Measurements from ENCODE around the gene PHC3.

Gene PHC3

DNA sequence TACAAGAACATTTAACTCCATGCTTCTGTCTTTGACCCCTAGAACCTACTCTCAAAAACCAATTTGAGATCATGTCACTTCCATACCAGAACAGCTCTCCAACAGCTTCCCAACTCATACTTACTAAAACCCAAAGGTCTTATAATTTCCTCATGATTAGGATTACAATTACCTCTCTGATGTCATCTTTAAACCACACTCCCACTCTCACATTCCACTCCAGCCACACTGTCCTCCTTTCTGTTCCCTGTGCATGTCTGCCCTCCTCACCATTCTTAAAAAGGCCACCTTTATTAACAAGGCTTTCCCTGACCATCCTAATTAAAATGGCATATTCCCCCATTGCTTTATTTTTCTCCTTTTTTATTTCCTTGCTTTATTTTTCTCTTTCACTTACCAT, 18.9 kb downstream of the PHC3 start:
- TF ChIP-seq, protein P1, sequence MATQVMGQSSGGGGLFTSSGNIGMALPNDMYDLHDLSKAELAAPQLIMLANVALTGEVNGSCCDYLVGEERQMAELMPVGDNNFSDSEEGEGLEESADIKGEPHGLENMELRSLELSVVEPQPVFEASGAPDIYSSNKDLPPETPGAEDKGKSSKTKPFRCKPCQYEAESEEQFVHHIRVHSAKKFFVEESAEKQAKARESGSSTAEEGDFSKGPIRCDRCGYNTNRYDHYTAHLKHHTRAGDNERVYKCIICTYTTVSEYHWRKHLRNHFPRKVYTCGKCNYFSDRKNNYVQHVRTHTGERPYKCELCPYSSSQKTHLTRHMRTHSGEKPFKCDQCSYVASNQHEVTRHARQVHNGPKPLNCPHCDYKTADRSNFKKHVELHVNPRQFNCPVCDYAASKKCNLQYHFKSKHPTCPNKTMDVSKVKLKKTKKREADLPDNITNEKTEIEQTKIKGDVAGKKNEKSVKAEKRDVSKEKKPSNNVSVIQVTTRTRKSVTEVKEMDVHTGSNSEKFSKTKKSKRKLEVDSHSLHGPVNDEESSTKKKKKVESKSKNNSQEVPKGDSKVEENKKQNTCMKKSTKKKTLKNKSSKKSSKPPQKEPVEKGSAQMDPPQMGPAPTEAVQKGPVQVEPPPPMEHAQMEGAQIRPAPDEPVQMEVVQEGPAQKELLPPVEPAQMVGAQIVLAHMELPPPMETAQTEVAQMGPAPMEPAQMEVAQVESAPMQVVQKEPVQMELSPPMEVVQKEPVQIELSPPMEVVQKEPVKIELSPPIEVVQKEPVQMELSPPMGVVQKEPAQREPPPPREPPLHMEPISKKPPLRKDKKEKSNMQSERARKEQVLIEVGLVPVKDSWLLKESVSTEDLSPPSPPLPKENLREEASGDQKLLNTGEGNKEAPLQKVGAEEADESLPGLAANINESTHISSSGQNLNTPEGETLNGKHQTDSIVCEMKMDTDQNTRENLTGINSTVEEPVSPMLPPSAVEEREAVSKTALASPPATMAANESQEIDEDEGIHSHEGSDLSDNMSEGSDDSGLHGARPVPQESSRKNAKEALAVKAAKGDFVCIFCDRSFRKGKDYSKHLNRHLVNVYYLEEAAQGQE (IDR thresholded peaks at IDR 0.05; ENCODE audit: low read depth) = no peak
- TF ChIP-seq TAF1 (IDR thresholded peaks at IDR 0.05; ENCODE audit: low read depth) = no peak

- TF ChIP-seq RAD21 (IDR thresholded peaks at IDR 0.05; ENCODE audit: low read depth) = no peak
- TF ChIP-seq EP300 (IDR thresholded peaks at IDR 0.05; ENCODE audit: borderline replicate concordance) = no peak
- no peak for TF ChIP-seq USF1 (IDR thresholded peaks at IDR 0.05)
Measured at GRCh38 chr3:170162052-170162451, 19.5 kb downstream of the PHC3 start.

DNA sequence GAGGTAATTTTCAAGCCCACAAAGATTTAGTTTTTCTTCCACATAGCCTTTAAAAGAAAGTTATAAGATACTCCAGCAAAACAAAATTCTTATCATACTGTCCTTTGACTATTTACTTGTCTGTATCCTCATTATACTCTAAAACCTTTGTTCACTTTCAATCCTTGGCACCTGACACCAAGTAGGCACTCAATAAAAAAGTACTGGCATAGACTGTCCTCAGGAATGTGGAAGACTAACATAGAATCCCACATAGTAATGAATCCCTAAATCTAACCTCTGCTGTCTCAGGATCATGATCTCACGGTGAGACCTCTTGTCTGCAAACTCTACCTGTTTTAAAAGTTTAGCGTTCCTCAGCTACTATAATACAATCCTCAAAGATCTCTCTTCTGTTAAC, 21.6 kb downstream of the PHC3 start:
- TF ChIP-seq TEAD4 (IDR thresholded peaks at IDR 0.05) (no peak), TAF1 (IDR thresholded peaks at IDR 0.05; ENCODE audit: low read depth) (no peak), USF1 (IDR thresholded peaks at IDR 0.05) (no peak), ZBTB7A (IDR thresholded peaks at IDR 0.05; ENCODE audit: low read depth) (no peak), FOXM1 (IDR thresholded peaks at IDR 0.05; ENCODE audit: borderline replicate concordance, low read depth) (no peak), RAD21 (IDR thresholded peaks at IDR 0.05; ENCODE audit: low read depth) (no peak), EP300 (IDR thresholded peaks at IDR 0.05; ENCODE audit: borderline replicate concordance) (no peak), YY1 (IDR thresholded peaks at IDR 0.05; ENCODE audit: low read depth) (no peak), NFIC (IDR thresholded peaks at IDR 0.05) (no peak), TCF12 (IDR thresholded peaks at IDR 0.05; ENCODE audit: low read depth) (no peak), EGR1 (IDR thresholded peaks at IDR 0.05) (no peak), CEBPB (IDR thresholded peaks at IDR 0.05) (no peak), CREB1 (IDR thresholded peaks at IDR 0.05; ENCODE audit: low read depth) (no peak)
- TF ChIP-seq, protein P2, sequence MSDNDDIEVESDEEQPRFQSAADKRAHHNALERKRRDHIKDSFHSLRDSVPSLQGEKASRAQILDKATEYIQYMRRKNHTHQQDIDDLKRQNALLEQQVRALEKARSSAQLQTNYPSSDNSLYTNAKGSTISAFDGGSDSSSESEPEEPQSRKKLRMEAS (IDR thresholded peaks at IDR 0.05) = no peak
- TF ChIP-seq, protein P1 (IDR thresholded peaks at IDR 0.05; ENCODE audit: low read depth) = no peak

- TF ChIP-seq FOXM1 (IDR thresholded peaks at IDR 0.05; ENCODE audit: borderline replicate concordance, low read depth) = no peak
- no peak for TF ChIP-seq CREB1 (IDR thresholded peaks at IDR 0.05; ENCODE audit: low read depth)
- no peak for TF ChIP-seq YY1 (IDR thresholded peaks at IDR 0.05; ENCODE audit: low read depth)
Measured at GRCh38 chr3:170159459-170159858, 22.1 kb downstream of the PHC3 start.

DNA sequence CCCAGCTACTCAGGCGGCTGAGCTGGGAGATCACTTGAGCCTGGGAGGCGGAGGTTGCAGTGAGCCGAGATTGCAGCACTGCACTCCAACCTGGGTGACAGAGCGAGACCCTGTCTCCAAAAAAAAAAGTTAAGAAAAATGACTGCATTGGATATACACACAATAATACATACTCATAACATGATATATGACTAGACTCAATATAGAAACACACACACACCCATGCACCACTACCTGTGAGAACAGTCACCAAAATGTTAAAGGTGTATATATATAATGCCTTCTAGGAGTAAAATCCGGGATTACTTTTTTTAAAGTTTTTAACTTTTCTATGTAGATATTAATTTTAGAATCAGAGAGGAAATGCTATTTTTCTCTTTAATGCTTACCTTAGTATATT, 25.9 kb downstream of the PHC3 start:
- TF ChIP-seq TEAD4 (IDR thresholded peaks at IDR 0.05) (no peak), TAF1 (IDR thresholded peaks at IDR 0.05; ENCODE audit: low read depth) (no peak), USF1 (IDR thresholded peaks at IDR 0.05) (no peak), EGR1 (IDR thresholded peaks at IDR 0.05) (no peak), NFIC (IDR thresholded peaks at IDR 0.05) (no peak), YY1 (IDR thresholded peaks at IDR 0.05; ENCODE audit: low read depth) (no peak), RAD21 (IDR thresholded peaks at IDR 0.05; ENCODE audit: low read depth) (no peak), CREB1 (IDR thresholded peaks at IDR 0.05; ENCODE audit: low read depth) (no peak), EP300 (IDR thresholded peaks at IDR 0.05; ENCODE audit: borderline replicate concordance) (no peak)
- TF ChIP-seq, protein P1 (IDR thresholded peaks at IDR 0.05; ENCODE audit: low read depth) = no peak
- TF ChIP-seq, protein P2 (IDR thresholded peaks at IDR 0.05) = no peak

All from Ishikawa (cell line).